Measurements from ENCODE around the gene COPG1. TPM values are rescaled to one million over a fixed set of nuclear protein-coding genes. Genes with fewer than 3 reads are reported as not detected.

Gene COPG1
- total RNA-seq, 4 donors from 2014 or later: 72.6 to 124 (median 88.1) TPM

DNA sequence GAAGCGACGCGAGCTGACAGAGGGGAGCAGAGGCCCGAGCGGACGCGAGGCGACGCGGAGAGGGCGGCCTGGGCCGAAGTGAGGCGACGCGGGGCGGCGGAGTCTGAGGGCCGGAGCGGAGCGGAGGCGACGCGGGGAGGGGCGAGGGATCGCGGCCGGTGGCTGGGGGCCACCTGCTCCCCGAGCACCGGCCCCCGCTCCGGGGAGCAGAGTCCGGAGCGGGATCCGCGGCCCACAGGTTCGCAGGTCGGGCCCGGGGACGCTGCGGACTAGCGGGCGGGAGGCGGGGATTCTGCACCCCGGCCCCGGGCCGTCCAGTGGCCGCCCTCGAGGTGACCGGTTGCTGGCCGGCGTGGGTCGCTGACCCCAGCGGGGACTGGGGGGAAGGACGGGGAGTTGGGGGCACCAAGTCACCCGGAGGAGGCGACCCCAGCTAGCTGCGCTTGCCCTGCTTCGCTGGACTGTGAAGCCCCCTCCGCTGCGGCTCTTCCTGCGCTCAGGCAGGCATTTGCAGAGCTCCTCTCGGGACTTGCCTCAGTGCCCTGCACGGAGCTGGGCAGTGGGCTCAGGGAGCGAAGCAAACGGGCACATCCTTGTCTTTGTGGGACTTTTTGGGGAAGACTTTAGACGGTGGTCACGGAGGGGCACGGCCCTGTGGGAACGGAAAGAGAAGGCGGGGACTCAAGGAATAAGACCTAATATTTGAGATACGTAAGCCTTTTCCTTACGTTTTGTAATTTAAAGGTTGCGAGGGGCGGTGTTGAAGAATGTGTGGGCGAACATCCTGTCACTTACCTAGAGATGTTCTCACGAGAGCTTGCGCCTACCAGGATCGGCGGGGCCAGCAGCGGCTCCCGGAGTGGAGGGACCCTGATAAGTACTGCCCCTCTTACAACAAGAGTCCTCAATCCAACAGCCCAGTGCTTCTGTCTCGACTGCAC, 29.8 kb downstream of the COPG1 start:
- DNase-seq (ENCODE audit: low spot score in 2 of 2): peak in 1 of 2 donors; percentile 24
- peaks cover 0 to 42% (median 22%) of the 10 kb centered on the region in 4 donors for H3K4me1 ChIP-seq
- H3K27me3 ChIP-seq: no peaks in the 10 kb centered on the region
- H3K9me3 ChIP-seq: no peaks in the 10 kb centered on the region
- TF ChIP-seq EP300 (IDR thresholded peaks at IDR 0.05) (no peak), POLR2A (IDR thresholded peaks at IDR 0.05) (no peak)
- TF ChIP-seq, protein P1, sequence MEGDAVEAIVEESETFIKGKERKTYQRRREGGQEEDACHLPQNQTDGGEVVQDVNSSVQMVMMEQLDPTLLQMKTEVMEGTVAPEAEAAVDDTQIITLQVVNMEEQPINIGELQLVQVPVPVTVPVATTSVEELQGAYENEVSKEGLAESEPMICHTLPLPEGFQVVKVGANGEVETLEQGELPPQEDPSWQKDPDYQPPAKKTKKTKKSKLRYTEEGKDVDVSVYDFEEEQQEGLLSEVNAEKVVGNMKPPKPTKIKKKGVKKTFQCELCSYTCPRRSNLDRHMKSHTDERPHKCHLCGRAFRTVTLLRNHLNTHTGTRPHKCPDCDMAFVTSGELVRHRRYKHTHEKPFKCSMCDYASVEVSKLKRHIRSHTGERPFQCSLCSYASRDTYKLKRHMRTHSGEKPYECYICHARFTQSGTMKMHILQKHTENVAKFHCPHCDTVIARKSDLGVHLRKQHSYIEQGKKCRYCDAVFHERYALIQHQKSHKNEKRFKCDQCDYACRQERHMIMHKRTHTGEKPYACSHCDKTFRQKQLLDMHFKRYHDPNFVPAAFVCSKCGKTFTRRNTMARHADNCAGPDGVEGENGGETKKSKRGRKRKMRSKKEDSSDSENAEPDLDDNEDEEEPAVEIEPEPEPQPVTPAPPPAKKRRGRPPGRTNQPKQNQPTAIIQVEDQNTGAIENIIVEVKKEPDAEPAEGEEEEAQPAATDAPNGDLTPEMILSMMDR (IDR thresholded peaks at IDR 0.05): no peak
- 5 to 6% methylated on average over 55 to 74 of the region's 82 CpGs for whole genome bisulfite sequencing, 2 donors
- peak overlapping the region; percentile 74 to 99 (median 87) for H3K4me3 ChIP-seq
- H3K36me3 ChIP-seq: peaks cover 0 to 44% (median 0%) of the 10 kb centered on the region in 3 donors
- peak overlapping the region; percentile 87 to 99 (median 95) for H3K27ac ChIP-seq

DNA sequence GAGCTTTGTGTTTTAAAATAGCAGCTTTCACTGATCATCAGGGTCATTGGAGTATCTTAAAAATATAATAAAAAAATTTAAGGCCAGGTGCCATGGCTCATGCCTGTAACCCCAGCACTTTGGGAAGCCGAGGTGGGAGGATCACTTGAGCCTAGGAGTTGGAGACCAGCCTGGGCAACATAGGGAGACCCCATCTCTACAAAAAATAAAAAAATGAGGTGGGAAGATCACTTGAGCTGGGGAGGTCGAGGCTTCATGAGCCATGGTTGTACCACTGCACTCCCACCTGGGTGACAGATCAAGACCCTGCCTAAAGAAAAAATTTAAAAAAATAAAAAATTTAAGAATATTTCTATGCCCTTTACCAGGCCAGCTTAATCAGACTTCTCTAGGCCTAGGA, 30.8 kb downstream of the COPG1 start:
- Histone ChIP-seq H3K4me3 (peak overlapping the region in 2 of 4 donors; percentile 85 to 99), H3K27me3 (no peaks in the 10 kb centered on the region), H3K36me3 (peaks cover 0 to 35% (median 0%) of the 10 kb centered on the region in 3 donors), H3K4me1 (peaks cover 0 to 42% (median 22%) of the 10 kb centered on the region in 4 donors), H3K27ac (peak overlapping the region in 2 of 4 donors; percentile 95 to 99), H3K9me3 (no peaks in the 10 kb centered on the region)
- TF ChIP-seq EP300 (IDR thresholded peaks at IDR 0.05): no peak
- TF ChIP-seq, protein P1 (IDR thresholded peaks at IDR 0.05): no peak
- no peak for TF ChIP-seq POLR2A (IDR thresholded peaks at IDR 0.05)
- 85 to 87% methylated on average over 2 of the region's 2 CpGs for WGBS, 2 donors
- DNase-seq (ENCODE audit: low spot score in 2 of 2): no peak

DNA sequence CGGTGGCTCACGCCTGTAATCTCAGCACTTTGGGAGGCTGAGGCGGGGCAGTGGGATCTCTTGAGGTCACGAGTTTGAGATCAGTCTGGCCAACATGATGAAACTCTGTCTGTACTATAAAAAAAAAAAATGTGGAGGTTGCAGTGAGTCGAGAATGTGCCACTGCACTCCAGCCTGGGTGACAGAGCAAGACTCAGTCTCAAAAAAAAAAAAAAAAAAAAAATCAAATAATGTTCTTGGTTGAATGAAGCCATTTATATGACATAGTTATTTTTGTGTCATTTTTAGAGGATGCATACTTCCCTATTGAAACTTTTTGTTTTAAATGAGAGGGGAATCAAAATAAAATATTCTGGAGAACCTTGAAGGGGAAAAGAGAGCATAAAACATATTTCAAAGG, 32.3 kb downstream of the COPG1 start:
- H3K27ac ChIP-seq: no peak overlapping the region
- H3K27me3 ChIP-seq: no peaks in the 10 kb centered on the region
- H3K9me3 ChIP-seq: no peaks in the 10 kb centered on the region
- H3K4me1 ChIP-seq: peaks cover 0 to 42% (median 22%) of the 10 kb centered on the region in 4 donors
- TF ChIP-seq POLR2A (IDR thresholded peaks at IDR 0.05) (no peak), EP300 (IDR thresholded peaks at IDR 0.05) (no peak)
- TF ChIP-seq, protein P1 (IDR thresholded peaks at IDR 0.05): no peak
- 81 to 85% methylated on average over 5 of the region's 5 CpGs for WGBS, 2 donors
- no peak for DNase-seq (ENCODE audit: low spot score in 2 of 2)
- no peak overlapping the region for H3K4me3 ChIP-seq
- peaks cover 0 to 30% (median 0%) of the 10 kb centered on the region in 3 donors for H3K36me3 ChIP-seq

DNA sequence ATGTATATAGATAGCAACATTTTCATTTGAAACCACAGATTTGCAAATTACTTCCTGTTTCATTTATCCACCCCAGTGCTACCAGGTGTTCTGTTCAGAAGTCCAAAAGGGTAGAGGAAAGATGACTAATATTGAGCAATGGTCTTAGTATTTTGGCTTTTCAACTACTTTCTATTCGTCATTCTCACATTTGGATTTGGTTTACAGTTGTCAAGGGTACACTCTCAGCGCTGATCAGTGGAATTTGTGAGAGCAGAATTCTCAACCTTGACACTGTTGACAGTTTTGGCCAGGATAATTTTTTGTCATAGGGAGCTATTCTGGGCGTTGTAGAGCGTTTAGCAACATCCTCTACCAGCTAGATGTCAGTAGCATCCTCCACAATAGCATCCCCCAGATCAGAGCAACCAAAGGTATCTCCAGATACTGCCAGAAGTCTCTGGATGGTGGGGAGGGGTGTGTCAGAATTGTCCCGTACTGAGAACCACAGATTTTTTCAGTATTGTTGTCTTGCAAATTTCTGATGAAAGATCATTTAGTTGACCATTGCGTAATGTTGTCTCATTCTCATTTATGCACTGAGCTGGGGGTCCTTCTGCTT, 33.4 kb downstream of the COPG1 start:
- Histone ChIP-seq H3K9me3 (no peaks in the 10 kb centered on the region), H3K36me3 (peaks cover 0 to 28% (median 0%) of the 10 kb centered on the region in 3 donors), H3K27me3 (no peaks in the 10 kb centered on the region), H3K4me1 (peaks cover 0 to 35% (median 19%) of the 10 kb centered on the region in 4 donors), H3K27ac (no peak overlapping the region), H3K4me3 (no peak overlapping the region)
- TF ChIP-seq POLR2A (IDR thresholded peaks at IDR 0.05) (no peak), EP300 (IDR thresholded peaks at IDR 0.05) (no peak)
- TF ChIP-seq, protein P1 (IDR thresholded peaks at IDR 0.05): no peak
- DNase-seq (ENCODE audit: low spot score in 2 of 2): no peak
- 70 to 83% methylated on average over 6 of the region's 6 CpGs for WGBS, 2 donors
